Measurements from ENCODE around the gene BBX. TPM values are rescaled to one million over a fixed set of nuclear protein-coding genes. Genes with fewer than 3 reads are reported as not detected.

BBX gene
- total and polyA plus RNA-seq, 2 of the 4 experiments (the other 2 are of a cell fraction): 13.6 to 107 TPM

DNA sequence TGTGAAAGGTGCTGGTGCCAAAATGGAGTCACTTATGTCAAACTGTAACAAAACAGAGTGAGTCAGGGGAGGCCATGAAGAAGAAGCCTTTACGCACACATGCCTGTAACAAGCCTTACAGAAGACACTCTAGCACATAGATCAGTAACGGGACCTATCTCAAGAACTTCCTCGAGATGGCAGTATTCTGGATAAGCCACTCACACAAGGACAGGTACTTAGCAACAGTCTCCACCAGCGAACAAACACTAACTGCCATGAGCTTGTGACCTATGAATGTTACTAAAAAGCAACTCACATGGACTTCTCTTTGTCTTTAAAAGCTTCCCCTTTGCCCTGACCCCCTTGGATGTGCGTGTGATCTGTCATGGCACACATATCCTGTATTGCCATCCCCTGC, 332.9 kb downstream of the BBX start:
- WGBS, 2 experiments (ENCODE audit: extremely low coverage in 2 of 2, insufficient read length in 1 of 2): 78% methylated on average over 2 of the region's 5 CpGs; no CpG with 5 or more reads in 1 of the 2 experiments
- H3K23ac ChIP-seq (ENCODE audit: low read depth, low read length): no peak overlapping the region

More for the DNA sequence above, 332.9 kb downstream of the BBX start:
- Histone ChIP-seq H2BK5ac (ENCODE audit: low read depth, low read length, poor library complexity, severe bottlenecking) (no peak overlapping the region), H2BK120ac (ENCODE audit: low read depth, low read length) (no peak overlapping the region), H4K91ac (ENCODE audit: insufficient read depth, low read depth, low read length) (no peak overlapping the region), H2AK9ac (replicated peaks; ENCODE audit: low read depth, low read length, poor library complexity) (no peak overlapping the region), H3K9ac (ENCODE audit: low read depth, low read length) (no peak overlapping the region), H4K20me1 (ENCODE audit: insufficient read depth, low read length) (no peaks in the 10 kb centered on the region), H3K4ac (ENCODE audit: low read depth, low read length) (no peak overlapping the region), H3K9me1 (ENCODE audit: insufficient read depth, low read length) (no peaks in the 10 kb centered on the region), H2AK5ac (ENCODE audit: low read depth, low read length) (no peak overlapping the region), H3K4me3 (ENCODE audit: insufficient read depth, low read depth, low read length) (no peak overlapping the region), H3K14ac (replicated peaks; ENCODE audit: low read depth, low read length) (no peak overlapping the region), H3K4me2 (ENCODE audit: low read depth, low read length) (no peak overlapping the region), H3K36me3 (ENCODE audit: control insufficient read depth, insufficient read depth, low read length) (no peaks in the 10 kb centered on the region), H3K79me1 (ENCODE audit: low read depth in 1 of 2, low read length in 2 of 2) (no peaks in the 10 kb centered on the region), H2AFZ (replicated peaks; ENCODE audit: low read length, poor library complexity) (no peak overlapping the region), H3K27ac (ENCODE audit: insufficient read depth, low read length) (no peak overlapping the region), H4K5ac (ENCODE audit: low read depth, low read length) (no peak overlapping the region), H3K27me3 (ENCODE audit: control insufficient read depth, insufficient read depth, low read length) (peaks cover 5% of the 10 kb centered on the region), H2BK20ac (ENCODE audit: low read depth, low read length) (no peak overlapping the region), H3K9me3 (ENCODE audit: control insufficient read depth, insufficient read depth, low read length) (no peaks in the 10 kb centered on the region), H2BK15ac (ENCODE audit: low read depth, low read length) (no peak overlapping the region), H3K56ac (ENCODE audit: extremely low read depth, insufficient read depth, low read length) (no peak overlapping the region), H3K18ac (ENCODE audit: low read depth, low read length) (no peak overlapping the region; the same call in 1 of the 2 replicates), H4K8ac (ENCODE audit: low read depth in 2 of 2, low read length in 2 of 2) (no peak overlapping the region), H3K4me1 (ENCODE audit: control insufficient read depth, insufficient read depth, low read length) (no peaks in the 10 kb centered on the region)
- no peak for TF ChIP-seq POLR2A (IDR thresholded peaks at IDR 0.05; ENCODE audit: low read depth, low read length)
- no peak for TF ChIP-seq MAZ (IDR thresholded peaks at IDR 0.05; ENCODE audit: borderline replicate concordance, low read depth, low read length)
- no peak for TF ChIP-seq ELK1 (IDR thresholded peaks at IDR 0.05; ENCODE audit: borderline replicate concordance, low read depth, low read length)
- no peak for TF ChIP-seq CHD1 (IDR thresholded peaks at IDR 0.05; ENCODE audit: low read depth, low read length)
- no peak for TF ChIP-seq SMC3 (IDR thresholded peaks at IDR 0.05; ENCODE audit: low read depth, low read length)
- no peak for TF ChIP-seq CTCF (conservative IDR thresholded peaks at IDR 0.05; ENCODE audit: low read depth, low read length)
- TF ChIP-seq MXI1 (IDR thresholded peaks at IDR 0.05; ENCODE audit: borderline replicate concordance, low read depth, low read length): no peak
- TF ChIP-seq NFE2L2 (IDR thresholded peaks at IDR 0.05; ENCODE audit: low read depth, low read length): no peak
- no peak for TF ChIP-seq USF2 (IDR thresholded peaks at IDR 0.05; ENCODE audit: low read depth, low read length)
- no peak for TF ChIP-seq MAFK (IDR thresholded peaks at IDR 0.05; ENCODE audit: low read depth, low read length)
- TF ChIP-seq CEBPB (IDR thresholded peaks at IDR 0.05; ENCODE audit: low read depth, low read length): no peak
- DNase-seq (peak; percentile 13), ATAC-seq (ENCODE audit: low read depth) (no peak)
- ChIA-PET CTCF (no interaction called here), POLR2A (ENCODE audit: unreplicated experiment) (interaction anchor here (0.5 kb wide), 1 partner anchor 305 kb away, joined by 3 read pairs; no protein-coding TSS in a partner anchor)
- BruUV-seq (replicated peaks): no TSS peak
- in situ Hi-C loops (cut with MboI; ENCODE audit: low sequenced_read_pairs): no loop called here
- dilution Hi-C loops (cut with HindIII; ENCODE audit: low sequenced_read_pairs, unreplicated experiment): no loop called here
- intact Hi-C loops (cut with micrococcal nuclease): no loop called here

Measured in IMR-90 (cell line).